ENCODE results near the gene ITGB7. TPM values are rescaled to one million over a fixed set of nuclear protein-coding genes. Genes with fewer than 3 reads are reported as not detected.

Gene ITGB7
- total and polyA plus RNA-seq, 9 of the 15 experiments (the other 6 are each of a cell fraction or from before 2014, with no cell fraction given): 0.06 to 2.0 (median 0.67) TPM

- TF ChIP-seq PRDM10 (IDR thresholded peaks at IDR 0.05; ENCODE audit: partially characterized antibody) (no peak), NR0B1 (IDR thresholded peaks at IDR 0.05; ENCODE audit: partially characterized antibody) (no peak), KAT2B (IDR thresholded peaks at IDR 0.05; ENCODE audit: low read depth, low read length) (no peak), PHB2 (IDR thresholded peaks at IDR 0.05; ENCODE audit: low read depth) (no peak), NFE2L1 (tag; IDR thresholded peaks at IDR 0.05; ENCODE audit: borderline replicate concordance, low read depth) (no peak), POU5F1 (IDR thresholded peaks at IDR 0.05; ENCODE audit: borderline replicate concordance, low read depth, low read length, partially characterized antibody) (no peak), TAL1 (IDR thresholded peaks at IDR 0.05) (peak; percentile 79), SMAD4 (CRISPR knock-in tag; conservative IDR thresholded peaks at IDR 0.05) (no peak), ARID2 (IDR thresholded peaks at IDR 0.05) (no peak), ZFP30 (CRISPR knock-in tag; IDR thresholded peaks at IDR 0.05; ENCODE audit: borderline replicate concordance) (no peak), PHB (CRISPR knock-in tag; IDR thresholded peaks at IDR 0.05) (no peak)
- TF ChIP-seq, protein P1, sequence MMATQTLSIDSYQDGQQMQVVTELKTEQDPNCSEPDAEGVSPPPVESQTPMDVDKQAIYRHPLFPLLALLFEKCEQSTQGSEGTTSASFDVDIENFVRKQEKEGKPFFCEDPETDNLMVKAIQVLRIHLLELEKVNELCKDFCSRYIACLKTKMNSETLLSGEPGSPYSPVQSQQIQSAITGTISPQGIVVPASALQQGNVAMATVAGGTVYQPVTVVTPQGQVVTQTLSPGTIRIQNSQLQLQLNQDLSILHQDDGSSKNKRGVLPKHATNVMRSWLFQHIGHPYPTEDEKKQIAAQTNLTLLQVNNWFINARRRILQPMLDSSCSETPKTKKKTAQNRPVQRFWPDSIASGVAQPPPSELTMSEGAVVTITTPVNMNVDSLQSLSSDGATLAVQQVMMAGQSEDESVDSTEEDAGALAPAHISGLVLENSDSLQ (IDR thresholded peaks at IDR 0.05): no peak
- TF ChIP-seq, protein P2, sequence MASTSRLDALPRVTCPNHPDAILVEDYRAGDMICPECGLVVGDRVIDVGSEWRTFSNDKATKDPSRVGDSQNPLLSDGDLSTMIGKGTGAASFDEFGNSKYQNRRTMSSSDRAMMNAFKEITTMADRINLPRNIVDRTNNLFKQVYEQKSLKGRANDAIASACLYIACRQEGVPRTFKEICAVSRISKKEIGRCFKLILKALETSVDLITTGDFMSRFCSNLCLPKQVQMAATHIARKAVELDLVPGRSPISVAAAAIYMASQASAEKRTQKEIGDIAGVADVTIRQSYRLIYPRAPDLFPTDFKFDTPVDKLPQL (IDR thresholded peaks at IDR 0.05; ENCODE audit: extremely low read depth, insufficient read length): no peak
These were observed 5.9 kb downstream of the ITGB7 start (continued) for GRCh38 chr12:53201177-53201541.
